Psoas muscle (tissue), 8 donors: ENCODE data around the gene NPY4R2. TPM values are rescaled to one million over a fixed set of nuclear protein-coding genes. Genes with fewer than 3 reads are reported as not detected.
"Not testable (repeated sequence)": the region's sequence is repeated elsewhere in the genome, so short reads cannot be mapped to it uniquely, and the experiment has no call there.

ENCODE experiments used
- ATAC-seq, 4 donors: fragments of 200-7000 bp; cut with Tn5 transposase; one replicate each; pipeline ENCODE4 v1.9.1; 2020; ENCODE audit warnings: moderate library complexity in 3 of 4, mild to moderate bottlenecking in 2 of 4
- DNase-seq, 2 donors: peaks; one replicate each; pipeline ENCODE4 v3.0.0-alpha.2; 2020
- H3K27ac ChIP-seq: fragments of 200-600 bp; one replicate; pipeline ENCODE4 v1.8.0; 2022
- H3K27me3 ChIP-seq, 3 donors: fragments of 200-600 bp in 1 of 3; one replicate each; pipeline versions ENCODE4 v1.6.1 to v1.8.0; 2013 to 2022; ENCODE audit warnings: low read length in 2 of 3, mild to moderate bottlenecking in 2 of 3, moderate library complexity in 1 of 3; ENCODE audit not compliant: insufficient read depth in 3 of 3
- H3K36me3 ChIP-seq, 2 donors: fragments of 200-600 bp in 1 of 2; one replicate each; pipeline versions ENCODE4 v1.6.1 to v1.8.0; 2013 to 2022; ENCODE audit warnings: low read depth in 1 of 2, mild to moderate bottlenecking in 1 of 2, moderate library complexity in 1 of 2; ENCODE audit not compliant: insufficient read depth in 1 of 2
- H3K4me1 ChIP-seq: fragments of 200-600 bp; one replicate; pipeline ENCODE4 v1.8.0; 2022
- H3K4me3 ChIP-seq: fragments of 200-600 bp; one replicate; pipeline ENCODE4 v1.8.0; 2022; ENCODE audit warnings: mild to moderate bottlenecking
- H3K9me3 ChIP-seq: fragments of 200-600 bp; one replicate; pipeline ENCODE4 v1.8.0; 2022
- WGBS, 3 donors: extraction: QIAGEN DNeasy Blood & Tissue Kit; methylation state at CpG; one replicate each; pipeline versions ENCODE4 v1.1.6 to v1.1.7; 2013; 5-methylcytosine and 5-hydroxymethylcytosine counted together
- intact Hi-C, 2 donors: fragments of 100-400 bp; cut with DNase I; formaldehyde crosslinking; loops; one replicate each; pipeline versions ENCODE4 v1.11.0 to v1.14.2; 2022
- long read RNA-seq, 2 donors: library from polyadenylated mRNA; unstranded; transcript quantifications; one replicate each; pipeline ENCODE4 v2.0.0, GENCODE V29; 2021
- polyA plus RNA-seq, 3 donors: library from polyadenylated mRNA; stranded (reverse); fragments of 200-250 nt; gene quantifications; one replicate each; pipeline ENCODE4 v1.2.3, GENCODE V29; 2013
- total RNA-seq, 4 donors: library from RNA; stranded (reverse); fragmentation: NEBNext Ultra II Directional in 2 of 4; extraction: Animal tissue kit (Norgen Biotek cat#: 25700) in 2 of 4; gene quantifications; one replicate each; pipeline versions ENCODE4 v1.2.1 to v1.2.4, GENCODE V29; 2021 to 2023
- donor health status: healthy with polysubstance abuse.
- donor health status: DM: no; HTN: no; CAD: no; lungs with moderate emphysema.
- donor health status: Bipolar disorder and iron deficiency.
- donor health status: healthy.
- donor health status: DM: yes; HTN: yes; CAD: no.
- donor health status: DM: no; HTN: no; CAD: no.
- donor health status: DM: no; HTN: no; CAD: no.
- donor health status: DM: yes; HTN: yes; CAD: no.

Gene NPY4R2, protein sequence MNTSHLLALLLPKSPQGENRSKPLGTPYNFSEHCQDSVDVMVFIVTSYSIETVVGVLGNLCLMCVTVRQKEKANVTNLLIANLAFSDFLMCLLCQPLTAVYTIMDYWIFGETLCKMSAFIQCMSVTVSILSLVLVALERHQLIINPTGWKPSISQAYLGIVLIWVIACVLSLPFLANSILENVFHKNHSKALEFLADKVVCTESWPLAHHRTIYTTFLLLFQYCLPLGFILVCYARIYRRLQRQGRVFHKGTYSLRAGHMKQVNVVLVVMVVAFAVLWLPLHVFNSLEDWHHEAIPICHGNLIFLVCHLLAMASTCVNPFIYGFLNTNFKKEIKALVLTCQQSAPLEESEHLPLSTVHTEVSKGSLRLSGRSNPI
- total RNA-seq (not detected), polyA plus RNA-seq (not detected)
- long read RNA-seq, donor 1 = 0 reads
- long read RNA-seq, donor 2 = 0 reads

DNA sequence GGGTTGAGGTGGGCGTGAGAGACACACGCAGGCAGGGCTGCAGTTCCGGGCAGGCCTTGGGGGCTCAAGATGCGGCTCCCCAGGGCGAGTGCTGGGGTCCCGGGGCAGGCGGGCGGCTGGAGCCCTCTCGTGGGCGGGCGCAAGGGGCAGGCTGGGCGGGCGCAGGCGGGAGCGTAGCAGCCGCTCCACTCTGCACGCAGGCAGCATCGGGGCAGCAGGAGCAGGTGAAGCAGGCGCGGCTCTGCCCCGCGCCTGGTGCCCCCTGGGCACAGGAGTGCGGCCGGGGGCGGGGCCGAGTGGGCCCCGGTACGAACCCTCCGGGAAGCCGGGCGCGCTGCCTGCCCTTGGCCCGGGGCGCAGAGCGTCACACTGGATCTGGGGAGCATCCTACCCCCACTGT, at the start of gene NPY4R2:
TSS of gene NPY4R2 (plus strand) at position 188 of the 400 bp plus-strand sequence. CDS start 3,326 bp downstream, outside the sequence.
- H3K36me3 ChIP-seq, H3K4me3 ChIP-seq, ATAC-seq, H3K27ac ChIP-seq, DNase-seq, H3K9me3 ChIP-seq, H3K27me3 ChIP-seq, intact Hi-C loops, H3K4me1 ChIP-seq: not testable (repeated sequence)
- WGBS, 3 donors = no CpG with 5 or more reads among the region's 35 CpGs

DNA sequence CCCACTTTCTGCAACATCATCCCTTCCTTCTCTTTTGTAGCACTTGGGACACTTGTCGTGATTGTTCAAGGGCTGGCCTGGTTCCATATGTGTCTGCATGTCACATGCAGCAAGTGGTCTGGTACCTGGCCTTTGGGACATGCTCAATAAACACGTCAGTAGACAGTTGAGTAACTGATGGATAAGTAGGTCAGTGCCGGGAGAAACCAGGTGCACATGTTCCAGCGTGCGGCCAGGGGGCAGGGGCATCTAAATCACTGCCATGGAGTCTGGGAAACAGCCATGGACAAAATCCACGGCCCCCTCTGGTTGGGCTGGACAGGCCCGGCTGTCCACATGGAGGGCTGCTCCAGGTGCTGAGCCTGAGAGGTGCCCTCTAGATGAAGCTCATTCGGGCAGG, 47.6 kb upstream of the NPY4R2 start:
- H3K4me1 ChIP-seq, H3K9me3 ChIP-seq, H3K27ac ChIP-seq, H3K4me3 ChIP-seq, H3K36me3 ChIP-seq, ATAC-seq, intact Hi-C loops, H3K27me3 ChIP-seq, DNase-seq: not testable (repeated sequence)
- no CpG with 5 or more reads among the region's 8 CpGs for WGBS, 3 donors

DNA sequence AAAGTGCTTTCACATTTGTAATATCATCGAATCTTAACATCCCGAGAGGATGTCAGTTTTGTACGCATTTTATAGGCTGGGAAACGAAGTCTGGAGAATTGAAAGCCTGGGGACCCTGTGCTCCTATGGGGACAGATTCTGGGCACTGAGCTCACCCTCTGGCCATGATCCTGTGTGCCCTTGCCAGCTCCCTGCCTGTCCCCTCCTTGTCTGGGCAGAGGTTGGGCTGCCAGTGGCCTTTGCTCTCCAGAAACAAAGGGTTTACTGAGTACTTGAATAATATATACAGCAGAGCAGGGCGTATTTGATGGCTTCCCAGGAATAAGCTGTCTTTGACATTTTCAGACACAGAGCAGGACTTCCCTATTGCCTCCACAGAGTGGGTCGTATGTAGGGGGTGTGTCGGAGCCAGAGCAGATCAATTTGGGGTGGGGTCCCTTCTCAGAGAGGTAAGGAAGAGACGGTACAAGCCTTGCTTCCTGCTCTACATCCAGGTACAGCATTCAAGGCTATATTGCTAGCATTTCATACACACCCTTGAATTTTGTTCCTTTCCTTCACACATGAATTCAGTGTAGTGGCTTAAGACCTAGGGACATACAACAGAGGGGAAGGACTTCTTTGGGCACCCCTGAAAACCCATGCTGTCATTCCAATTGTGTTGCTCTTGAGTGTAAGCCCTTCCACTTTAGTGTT, 46.8 kb upstream of the NPY4R2 start:
- H3K27ac ChIP-seq, DNase-seq, H3K4me1 ChIP-seq, H3K9me3 ChIP-seq, H3K4me3 ChIP-seq, ATAC-seq, intact Hi-C loops, H3K27me3 ChIP-seq, H3K36me3 ChIP-seq: not testable (repeated sequence)
- 50 to 85% (median 63%) methylated on average over 2 to 3 of the region's 8 CpGs for WGBS, 3 donors

DNA sequence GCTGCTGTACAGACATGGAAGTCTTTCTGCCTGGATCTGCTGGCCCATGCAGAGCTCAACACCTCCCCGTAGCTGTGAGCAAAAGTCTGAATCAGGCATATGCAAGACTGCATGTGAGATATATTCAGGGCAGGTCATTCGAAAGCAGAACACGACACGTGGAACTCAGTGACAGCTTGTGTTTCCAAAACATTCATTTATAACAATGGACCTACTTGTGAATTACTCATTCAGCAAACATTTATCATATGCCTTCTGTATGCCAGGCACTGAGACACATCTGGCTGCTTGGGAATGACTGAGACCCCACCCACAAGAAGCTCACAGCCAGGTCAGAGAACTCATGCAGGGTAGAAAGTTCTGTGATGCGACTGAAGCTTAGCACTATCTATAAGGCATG, 46.2 kb upstream of the NPY4R2 start:
- WGBS, 3 donors = no CpG with 5 or more reads among the region's 5 CpGs
- H3K27me3 ChIP-seq, H3K4me1 ChIP-seq, H3K9me3 ChIP-seq, H3K27ac ChIP-seq, ATAC-seq, intact Hi-C loops, H3K36me3 ChIP-seq, H3K4me3 ChIP-seq, DNase-seq: not testable (repeated sequence)

DNA sequence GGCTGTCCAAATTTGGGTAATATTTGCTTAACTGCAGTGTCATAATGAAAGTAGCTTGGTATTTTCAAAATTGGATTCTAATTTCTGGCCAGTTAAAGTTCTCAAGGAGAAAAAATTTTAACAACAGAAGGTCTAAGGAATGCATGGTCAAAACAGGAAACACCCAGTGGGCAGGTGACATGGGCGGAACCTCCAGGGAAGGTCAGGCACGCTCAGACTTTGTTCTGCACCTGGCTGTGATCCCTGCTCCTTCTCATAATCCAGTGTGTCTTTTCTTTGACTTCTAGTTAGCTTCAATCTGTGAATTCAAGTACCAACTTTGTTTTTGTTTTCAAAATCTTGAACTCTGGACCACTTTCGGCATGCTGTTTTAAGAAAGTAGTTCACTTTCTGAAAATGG, 34.2 kb upstream of the NPY4R2 start:
- intact Hi-C loops, ATAC-seq, H3K36me3 ChIP-seq, H3K27me3 ChIP-seq, H3K27ac ChIP-seq, H3K9me3 ChIP-seq, H3K4me1 ChIP-seq, DNase-seq, H3K4me3 ChIP-seq: not testable (repeated sequence)
- no CpG with 5 or more reads among the region's 3 CpGs for WGBS, 3 donors

DNA sequence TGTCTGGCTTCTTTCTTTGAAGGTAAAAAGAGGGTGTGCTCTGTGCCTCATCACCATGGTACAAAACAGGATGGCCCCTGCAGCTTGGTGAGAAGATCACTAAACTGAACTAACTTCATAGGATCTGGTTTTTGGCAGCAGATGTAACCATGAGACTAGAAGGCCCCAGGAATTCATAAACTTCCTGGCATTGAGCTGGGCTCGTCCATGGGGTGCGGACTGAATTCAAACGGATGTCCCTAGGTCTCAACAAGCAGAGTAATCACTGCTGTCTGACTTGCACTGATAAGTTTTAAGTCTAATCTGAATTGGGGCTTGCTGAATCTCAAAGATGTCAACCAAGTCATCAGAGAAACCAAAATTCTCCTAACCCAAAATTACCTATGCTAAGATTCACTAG, 33.5 kb upstream of the NPY4R2 start:
- no CpG with 5 or more reads among the region's 3 CpGs for WGBS, 3 donors
- H3K36me3 ChIP-seq, H3K27ac ChIP-seq, H3K9me3 ChIP-seq, H3K27me3 ChIP-seq, H3K4me1 ChIP-seq, intact Hi-C loops, ATAC-seq, DNase-seq, H3K4me3 ChIP-seq: not testable (repeated sequence)

DNA sequence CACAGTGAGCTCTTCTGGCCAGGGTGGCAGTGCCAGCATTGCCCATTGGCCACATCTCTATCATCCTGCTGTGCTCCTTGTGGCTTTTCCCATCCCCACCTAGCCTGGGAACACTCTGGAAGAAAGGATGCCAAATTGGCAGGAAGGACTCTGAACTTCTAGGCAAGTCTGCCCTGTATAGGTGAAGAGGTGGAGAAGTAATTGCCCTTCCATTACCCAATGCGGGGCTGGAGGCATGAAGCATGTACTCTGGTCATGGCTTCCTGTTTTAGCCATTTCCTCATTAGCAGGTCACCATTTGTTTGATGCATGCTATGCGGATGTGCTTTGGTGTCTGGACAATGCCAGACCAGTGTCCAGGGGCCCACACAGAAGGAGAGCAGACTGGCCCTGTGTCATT, 32.1 kb upstream of the NPY4R2 start:
- H3K27me3 ChIP-seq, H3K4me3 ChIP-seq, ATAC-seq, intact Hi-C loops, H3K27ac ChIP-seq, H3K9me3 ChIP-seq, H3K4me1 ChIP-seq, DNase-seq, H3K36me3 ChIP-seq: not testable (repeated sequence)
- WGBS, 3 donors = no CpG with 5 or more reads among the region's 2 CpGs

DNA sequence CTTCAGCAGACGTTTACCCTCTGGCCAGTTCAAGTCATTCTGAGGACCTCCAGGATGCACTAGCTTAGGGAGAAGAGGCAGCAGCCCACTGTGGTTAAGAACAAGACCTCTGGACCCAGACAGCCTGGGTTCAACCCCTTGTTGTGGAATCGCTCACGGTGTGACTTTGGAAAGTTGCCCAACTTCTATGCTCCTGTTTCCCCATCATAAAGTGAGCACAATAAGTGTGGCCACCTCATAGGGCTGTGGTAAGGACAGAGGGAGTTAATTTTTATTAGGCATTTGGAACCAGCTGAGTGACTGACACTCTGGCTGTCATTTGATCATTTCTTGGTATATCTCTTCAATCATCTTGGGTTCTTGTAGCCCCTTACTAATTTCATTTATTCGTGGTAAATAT, 31.6 kb upstream of the NPY4R2 start:
- DNase-seq, H3K4me3 ChIP-seq, H3K4me1 ChIP-seq, H3K27me3 ChIP-seq, H3K9me3 ChIP-seq, H3K27ac ChIP-seq, H3K36me3 ChIP-seq, ATAC-seq, intact Hi-C loops: not testable (repeated sequence)
- no CpG with 5 or more reads among the region's 4 CpGs for WGBS, 3 donors

DNA sequence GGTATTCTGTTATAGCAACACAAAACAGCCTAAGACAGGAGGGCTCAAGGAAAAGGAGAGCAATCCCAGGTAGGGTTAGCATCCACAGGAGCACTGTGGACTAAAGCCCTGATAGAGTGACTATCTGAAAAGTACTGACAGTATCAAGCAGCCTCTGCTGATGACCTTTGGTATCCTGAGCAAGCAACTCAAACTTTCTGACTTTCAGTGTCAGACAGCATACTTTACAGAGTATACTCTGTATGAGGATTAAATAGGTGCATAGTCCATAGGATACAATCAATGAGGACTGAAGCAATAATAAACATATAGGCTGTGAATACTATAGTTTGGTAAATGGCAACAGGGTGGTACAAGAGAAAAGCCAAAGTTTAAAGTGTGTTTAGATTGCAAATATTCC, 27.7 kb upstream of the NPY4R2 start:
- intact Hi-C loops, H3K27ac ChIP-seq, H3K27me3 ChIP-seq, H3K4me3 ChIP-seq, H3K36me3 ChIP-seq, H3K4me1 ChIP-seq, DNase-seq, ATAC-seq, H3K9me3 ChIP-seq: not testable (repeated sequence)

DNA sequence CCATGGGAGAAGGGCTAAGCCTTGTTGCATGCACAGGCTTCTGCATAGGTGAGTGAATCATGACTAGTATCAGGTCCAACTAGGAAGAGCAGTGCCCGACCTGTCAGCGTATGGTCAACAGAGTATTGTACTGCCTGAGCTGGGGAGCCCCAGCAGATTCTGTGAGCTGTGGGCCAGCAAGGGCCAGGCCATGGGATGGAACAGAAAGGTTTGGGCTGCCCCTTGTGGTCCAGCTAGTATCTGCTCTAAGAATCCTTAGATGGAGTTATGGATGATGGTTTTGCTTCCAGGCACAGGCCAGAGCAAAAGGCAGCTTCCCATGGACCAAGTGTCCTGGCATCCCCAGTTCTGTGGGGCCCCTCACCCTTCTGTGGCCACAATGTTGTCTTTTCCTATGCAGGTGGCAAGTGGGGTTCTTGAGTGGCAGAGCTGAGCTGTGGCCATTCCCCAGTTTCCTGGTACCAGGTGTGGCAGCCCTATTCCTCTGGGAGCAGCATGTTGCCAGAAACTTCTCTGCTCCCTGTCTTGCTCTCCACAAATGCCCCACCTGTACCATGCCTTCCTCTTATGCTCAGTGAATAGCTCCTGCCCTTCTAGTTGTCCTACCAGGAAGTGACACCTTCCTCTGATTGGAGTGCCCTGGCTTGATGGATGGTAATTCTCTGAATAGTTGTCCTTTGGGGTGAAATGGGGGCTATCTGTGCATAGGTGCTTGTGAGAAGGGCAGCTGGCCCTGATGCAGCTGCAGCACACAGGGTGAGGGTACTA, 25.8 kb upstream of the NPY4R2 start:
- H3K36me3 ChIP-seq, intact Hi-C loops, H3K27ac ChIP-seq, H3K27me3 ChIP-seq, H3K4me3 ChIP-seq, ATAC-seq, H3K4me1 ChIP-seq, H3K9me3 ChIP-seq, DNase-seq: not testable (repeated sequence)
- 88 to 93% methylated on average over 2 of the region's 2 CpGs; no CpG with 5 or more reads in 1 of the 3 donors for WGBS, 3 donors

DNA sequence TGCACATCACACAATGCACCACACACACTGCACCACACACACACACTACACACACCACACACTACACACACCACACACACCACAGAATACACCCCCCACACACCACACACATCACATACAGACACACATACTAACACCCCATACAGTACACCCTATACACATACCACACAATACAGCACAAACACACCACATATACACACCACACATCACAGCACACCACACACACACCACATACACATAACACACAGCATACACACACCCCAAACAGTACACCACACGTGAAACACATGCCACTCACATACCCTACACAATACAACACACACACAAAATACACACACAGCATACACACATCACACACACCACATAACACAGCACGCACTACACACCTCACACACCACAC, 23.9 kb upstream of the NPY4R2 start:
- H3K4me1 ChIP-seq, DNase-seq, H3K4me3 ChIP-seq, H3K9me3 ChIP-seq, H3K36me3 ChIP-seq, H3K27me3 ChIP-seq, intact Hi-C loops, ATAC-seq, H3K27ac ChIP-seq: not testable (repeated sequence)
- 78 to 86% (median 83%) methylated on average over 1 to 2 of the region's 2 CpGs for WGBS, 3 donors
